Inferior parietal cortex (tissue), 1 donor: ENCODE measurements around the gene LDLRAD3.
A peak's percentile ranks its signal among the peaks of the same experiment; 100 is the strongest.
"Not testable (repeated sequence)": the region's sequence is repeated elsewhere in the genome, so short reads cannot be mapped to it uniquely, and the experiment has no call there.

Source experiments
- DNase-seq: peaks from one replicate; pipeline ENCODE4 v3.0.0-alpha.2; 2016; ENCODE audit errors: extremely low spot score

LDLRAD3 gene, protein sequence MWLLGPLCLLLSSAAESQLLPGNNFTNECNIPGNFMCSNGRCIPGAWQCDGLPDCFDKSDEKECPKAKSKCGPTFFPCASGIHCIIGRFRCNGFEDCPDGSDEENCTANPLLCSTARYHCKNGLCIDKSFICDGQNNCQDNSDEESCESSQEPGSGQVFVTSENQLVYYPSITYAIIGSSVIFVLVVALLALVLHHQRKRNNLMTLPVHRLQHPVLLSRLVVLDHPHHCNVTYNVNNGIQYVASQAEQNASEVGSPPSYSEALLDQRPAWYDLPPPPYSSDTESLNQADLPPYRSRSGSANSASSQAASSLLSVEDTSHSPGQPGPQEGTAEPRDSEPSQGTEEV

DNA sequence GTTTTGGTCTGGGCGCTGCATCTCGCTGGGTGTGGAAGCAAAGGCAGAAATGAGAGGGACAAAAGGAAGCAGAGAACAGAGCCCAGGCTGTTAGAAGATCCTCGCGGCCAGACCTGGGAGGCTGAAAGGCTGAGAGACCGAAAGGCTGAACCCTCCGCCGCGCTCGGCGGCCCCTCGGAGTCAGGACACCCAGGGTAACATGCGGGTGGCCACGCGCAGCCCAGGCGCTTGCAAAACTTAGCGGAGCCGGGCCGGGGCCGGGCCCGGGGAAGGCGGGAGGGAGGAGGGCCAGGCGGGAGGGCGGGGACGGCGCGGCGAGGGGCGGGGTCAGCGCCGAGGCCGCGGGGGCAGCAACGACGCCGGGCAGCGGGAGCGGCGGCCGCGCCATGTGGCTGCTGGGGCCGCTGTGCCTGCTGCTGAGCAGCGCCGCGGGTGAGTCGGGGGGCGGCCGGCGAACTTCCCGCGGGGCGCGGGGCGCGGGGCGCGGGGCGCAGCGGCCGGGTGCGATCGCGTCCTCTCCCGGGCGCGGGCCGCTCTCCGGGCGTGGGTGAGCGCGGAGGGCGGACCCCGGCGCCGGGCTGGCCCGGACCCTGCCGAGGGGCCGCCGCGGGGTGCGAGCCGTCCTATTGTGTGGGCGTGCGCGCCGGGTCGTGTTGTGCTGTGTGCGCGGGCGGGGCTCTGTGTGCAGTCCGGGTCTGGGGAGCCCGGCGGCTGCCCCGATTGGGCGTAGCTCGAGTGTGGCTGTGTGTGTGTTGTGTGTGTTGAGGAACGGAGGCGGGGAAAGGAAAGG is at the start of gene LDLRAD3:
LDLRAD3 (plus strand) TSS at position 350 of the 790 bp plus-strand sequence; CDS start at position 387, 37 bp downstream.
- DNase-seq, result peak; percentile 50

DNA sequence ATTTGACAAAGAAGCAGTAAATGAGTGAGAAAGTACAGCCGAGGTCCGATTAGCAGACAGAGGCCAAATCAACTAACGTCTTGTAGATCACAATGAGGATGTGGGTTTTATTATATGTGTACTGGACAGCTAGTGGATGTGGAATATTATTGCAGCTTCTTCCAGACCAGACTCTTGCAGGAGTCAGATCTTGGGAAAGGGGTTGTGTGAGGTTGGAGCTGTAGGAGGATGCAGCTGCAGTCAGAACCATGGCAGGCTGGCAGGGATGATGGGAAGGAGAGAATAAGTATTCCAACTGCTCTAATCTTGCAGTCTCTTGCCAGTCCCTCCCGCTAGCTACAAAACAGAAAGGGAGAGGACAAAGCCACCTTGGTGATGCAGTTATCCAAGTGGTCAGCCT is 46.8 kb upstream of the LDLRAD3 start:
- DNase-seq, result no peak

DNA sequence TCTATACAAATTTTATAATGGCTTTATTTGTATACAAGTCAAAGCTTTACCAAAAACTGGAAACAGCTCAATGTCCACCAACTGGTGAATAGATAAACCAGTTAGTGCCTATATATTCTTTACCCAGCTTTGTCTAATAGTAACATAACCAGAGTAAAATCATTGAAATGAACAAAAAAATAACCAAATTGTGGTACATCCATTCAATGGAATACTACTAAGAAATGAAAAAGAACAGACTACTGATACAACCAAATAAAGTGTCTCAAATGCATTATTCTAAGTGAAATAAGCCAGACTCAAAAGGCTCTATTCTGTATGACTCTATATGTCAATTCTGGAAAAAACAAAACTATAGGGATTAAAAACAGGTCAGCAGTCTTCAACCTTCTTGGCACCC is 40.9 kb upstream of the LDLRAD3 start:
- no peak for DNase-seq

DNA sequence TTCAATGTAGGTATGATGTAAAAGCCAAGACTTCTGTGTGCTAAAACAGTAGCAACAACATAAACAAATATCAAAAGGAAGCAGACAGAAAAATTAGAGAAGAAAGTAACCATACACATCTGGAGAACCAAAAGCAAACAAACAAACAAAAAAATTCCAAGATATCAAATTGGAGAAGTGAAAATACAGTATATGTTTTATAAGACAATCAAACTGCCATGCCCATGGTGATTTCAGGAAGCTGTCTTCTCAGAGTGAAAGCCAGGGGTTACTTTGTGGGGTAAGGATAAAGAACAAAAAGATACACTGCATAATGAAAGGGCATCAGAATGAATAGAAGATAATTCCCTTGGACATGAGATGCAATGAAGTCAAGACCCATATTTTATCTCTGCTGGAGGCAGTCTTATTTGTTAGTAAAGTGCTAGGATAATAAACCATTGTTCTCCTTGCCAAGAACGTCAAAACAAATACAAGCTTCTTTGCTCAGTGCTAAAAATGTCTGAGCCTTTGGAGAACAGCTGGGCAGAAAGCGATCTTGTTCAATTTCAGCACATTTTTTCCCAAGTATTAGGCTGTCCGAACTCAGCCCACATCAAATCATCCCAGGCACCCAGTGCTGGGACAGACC is 38.1 kb upstream of the LDLRAD3 start:
- DNase-seq, result peak; percentile 69

DNA sequence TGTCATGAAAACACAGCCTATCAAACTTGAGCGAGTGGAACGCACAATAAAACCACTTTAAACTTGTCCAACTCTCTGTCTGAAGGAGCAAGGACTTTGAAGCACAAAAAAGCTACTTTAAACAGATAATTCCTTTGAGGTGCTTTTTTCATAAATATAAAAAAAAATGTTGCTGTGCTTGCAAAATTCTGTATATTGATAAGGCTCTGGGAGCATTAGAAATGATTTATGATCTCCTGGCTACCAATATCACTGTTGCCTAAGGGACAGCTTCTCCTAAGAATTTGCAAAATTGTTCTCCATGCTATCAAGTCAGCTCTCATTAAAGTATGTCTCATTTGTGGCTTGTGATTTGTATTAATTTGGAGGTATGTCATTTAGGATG is 37.6 kb upstream of the LDLRAD3 start:
- no peak for DNase-seq

DNA sequence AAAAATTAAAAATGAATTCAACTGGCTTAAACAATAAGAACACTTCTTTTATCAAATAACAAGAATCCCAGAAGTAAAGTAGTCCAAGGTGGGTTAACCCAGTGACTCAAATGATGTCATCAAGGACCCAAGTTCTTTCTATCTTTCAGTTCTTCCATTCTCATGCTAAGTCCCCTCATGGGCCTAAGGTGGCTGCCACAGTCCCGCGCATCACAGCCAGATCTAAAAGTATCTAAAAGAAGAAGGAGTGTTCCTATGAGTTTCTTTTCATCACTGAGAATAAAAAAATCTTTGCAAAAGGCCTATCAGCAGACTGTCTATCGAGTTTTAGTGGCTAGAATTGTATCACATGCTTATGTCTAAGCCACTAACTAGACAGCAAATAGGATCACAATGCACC is 37.2 kb upstream of the LDLRAD3 start:
- no peak for DNase-seq

DNA sequence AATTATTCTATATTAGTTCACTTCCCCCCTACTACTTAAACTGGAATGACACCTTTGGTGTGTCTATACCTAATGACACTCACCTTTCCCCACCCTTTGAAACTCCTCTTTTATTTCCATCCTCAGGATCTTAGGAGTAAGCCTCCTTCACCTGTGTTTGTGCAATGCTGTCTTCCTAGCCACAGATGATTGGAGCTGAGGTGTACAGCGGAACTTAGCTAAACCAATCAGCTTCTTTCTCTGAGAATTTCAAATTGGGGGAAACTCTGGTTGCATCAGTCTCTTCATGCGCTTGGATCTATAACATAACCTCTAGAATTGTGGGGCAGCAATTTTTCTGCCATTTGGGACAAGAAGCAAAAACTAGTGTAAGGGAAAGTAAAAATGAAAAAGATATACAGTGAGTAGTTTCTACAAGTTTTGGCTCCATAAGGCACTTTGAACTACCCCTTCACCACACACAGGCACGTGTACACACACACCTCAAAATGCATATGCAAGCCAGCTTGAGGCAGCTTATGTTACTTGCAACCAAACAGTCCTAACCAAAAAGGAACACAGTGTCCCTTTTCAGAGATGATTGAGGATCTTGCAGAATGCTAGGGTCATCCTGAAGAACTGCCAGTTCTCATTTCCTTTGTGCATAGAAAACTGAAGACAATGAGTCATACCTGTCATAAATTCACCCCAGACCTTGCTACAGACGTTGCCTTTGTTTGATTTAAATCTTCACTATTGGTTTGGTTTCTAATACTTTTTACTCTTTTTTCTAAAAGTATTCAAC is 36.0 kb upstream of the LDLRAD3 start:
- peak; percentile 11 for DNase-seq

DNA sequence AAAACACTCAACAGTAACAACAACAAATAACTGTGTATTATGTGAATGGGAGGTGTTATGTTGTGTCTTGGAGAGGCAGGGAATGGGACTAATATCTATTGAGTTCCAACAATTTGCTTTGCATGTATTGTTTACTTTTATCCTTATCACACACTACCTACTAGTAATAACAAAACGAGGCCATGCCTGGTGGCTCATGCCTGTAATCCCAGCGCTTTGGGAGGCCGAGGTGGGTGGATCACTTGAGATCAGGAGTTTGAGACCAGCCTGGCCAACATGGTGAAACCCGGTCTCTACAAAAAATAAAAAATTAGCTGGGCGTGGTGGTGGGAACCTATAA is 35.5 kb upstream of the LDLRAD3 start:
- not testable (repeated sequence) for DNase-seq

DNA sequence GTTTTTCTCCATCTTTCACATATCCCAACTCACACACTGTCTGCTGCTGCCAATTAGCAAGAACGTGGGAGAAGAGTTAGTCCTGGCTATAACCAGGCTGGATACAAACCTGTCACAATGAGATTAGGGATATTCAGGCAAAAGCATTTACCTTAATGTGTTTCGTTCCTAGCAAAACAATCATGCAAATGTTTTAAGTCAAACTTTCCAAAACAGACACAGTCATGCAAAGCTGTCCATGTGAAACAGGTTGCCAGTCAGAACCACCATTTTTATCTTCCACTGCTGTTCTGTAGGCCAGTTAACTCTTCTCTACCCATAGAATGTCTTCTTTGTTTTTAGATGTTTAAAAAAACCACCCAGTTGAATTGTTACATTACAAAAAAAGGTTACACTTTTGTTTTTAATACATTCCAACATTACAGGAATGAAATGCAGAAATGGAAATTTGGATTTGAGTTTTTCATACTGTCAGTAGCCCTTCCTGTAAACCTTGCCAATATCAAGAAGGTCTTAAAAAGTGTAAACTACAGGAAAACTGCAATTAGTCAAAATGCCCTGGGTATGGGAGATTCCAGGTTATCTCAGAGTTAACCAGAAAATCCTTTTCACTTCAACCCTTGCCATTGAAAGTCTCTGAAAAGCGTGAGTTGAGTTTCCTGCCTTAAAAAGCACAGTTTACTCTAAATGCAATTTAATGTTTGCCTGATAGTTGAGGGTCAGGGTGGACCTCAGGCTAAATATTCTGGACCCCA is 34.2 kb upstream of the LDLRAD3 start:
- DNase-seq, result no peak

DNA sequence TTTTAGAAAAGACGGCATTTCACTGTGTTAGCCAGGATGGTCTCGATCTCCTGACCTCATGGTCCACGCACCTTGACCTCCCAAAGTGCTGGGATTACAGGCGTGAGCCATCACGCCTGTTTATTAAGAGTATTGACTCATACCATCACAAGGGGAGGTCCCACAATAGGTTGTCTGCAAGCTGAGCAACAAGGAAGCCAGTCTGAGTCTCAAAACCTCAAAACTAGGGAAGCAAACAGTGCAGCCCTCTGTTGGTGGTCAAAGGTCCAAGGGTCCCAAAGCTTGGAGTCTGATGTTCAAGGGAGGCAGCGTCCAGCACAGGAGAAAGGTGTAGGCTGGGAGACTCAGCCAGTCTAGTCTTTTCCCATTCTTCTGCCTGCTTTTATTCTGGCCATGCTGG is 32.8 kb upstream of the LDLRAD3 start:
- no peak for DNase-seq

DNA sequence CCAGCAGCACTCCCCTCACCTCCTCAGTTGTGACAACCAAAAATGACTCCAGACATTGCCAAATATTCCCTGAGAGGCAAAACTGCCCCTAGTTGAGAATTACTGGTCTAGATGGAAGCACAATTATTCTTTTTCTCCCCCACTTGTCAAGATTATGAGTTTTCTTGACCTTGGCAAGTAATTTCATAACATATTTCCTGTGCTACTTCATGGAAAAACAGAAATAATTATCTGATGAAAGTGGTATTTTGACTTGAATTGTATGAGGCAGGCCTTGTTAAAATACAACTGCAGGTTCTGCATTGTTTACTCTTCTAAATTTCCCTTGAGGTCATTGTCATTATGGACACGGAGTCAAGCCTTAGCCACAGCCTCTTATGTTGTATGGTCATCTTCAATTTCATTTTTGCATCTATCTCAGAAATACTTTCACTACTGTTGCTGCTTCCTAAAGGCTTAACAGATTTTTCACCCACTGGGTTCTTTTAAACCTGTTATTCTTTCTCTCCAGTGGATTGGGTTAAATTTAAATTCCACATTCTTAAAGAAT is 32.2 kb upstream of the LDLRAD3 start:
- no peak for DNase-seq

DNA sequence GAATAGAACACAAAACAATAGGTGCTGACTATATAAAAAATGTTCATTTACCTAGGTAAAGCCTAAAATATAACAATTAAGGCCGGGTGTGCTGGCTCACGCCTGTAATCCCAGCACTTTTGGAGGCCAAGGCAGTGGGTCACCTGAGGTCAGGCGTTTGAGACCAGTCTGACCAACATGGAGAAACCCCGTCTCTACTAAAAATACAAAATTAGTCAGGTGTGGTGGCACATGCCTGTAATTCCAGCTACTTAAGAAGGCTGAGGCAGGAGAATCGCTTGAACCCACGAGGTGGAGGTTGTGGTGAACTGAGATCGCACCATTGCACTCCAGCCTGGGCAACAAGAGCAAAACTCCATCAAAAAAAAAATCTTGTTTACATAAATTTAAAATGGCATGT is 31.4 kb upstream of the LDLRAD3 start:
- DNase-seq, result not testable (repeated sequence)

DNA sequence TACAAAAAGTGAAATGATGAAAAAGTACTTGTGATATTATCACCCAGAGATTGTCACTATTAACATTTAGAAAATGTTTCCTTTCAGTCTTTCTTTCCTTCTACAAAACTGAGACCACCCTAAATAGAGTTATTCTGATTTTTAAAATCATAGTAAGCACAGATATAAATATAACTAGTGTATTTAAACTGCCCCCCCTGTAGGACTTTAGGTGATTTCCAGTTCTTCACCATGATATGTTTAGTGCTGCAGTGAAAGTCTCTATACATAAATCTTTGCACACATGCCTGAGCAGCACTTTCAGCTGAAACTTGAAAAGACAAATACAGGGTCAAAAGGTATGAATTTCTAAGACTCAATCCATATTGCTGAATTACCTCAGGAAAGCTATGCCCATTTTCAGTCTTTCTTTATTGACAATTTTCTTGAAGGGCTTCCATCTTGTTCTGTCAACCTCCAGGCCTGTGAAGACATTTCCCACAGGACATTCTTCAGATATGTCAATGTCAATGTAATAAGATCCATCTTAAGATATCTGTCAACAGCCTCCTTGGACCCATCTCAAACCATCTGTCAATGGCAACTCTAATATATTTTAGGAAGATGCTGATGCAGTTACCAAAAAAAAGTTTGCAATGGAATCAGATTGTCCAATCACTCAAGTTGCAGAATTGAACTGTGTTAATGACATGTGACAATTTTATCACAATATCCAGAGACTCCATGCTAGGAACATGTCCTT is 30.8 kb upstream of the LDLRAD3 start:
- DNase-seq, result no peak

DNA sequence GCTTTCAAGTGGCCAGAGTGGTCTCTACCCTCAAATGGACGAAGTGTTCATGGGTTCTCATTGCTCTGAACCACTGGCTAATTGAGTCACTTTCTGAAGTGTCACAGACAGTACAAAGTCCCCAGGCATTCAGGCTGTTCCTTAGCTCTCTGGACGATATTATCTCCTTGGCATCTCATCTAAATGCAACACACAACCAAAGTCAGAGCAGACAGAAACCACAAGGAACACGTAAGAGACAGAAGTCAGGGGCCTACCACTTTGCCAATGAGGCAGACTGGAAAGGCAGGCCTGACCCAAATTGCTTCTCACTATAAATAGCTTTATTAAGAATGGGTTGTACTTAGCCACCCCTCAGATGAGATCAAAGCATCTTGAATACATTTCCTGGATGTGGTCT is 29.0 kb upstream of the LDLRAD3 start:
- no peak for DNase-seq

DNA sequence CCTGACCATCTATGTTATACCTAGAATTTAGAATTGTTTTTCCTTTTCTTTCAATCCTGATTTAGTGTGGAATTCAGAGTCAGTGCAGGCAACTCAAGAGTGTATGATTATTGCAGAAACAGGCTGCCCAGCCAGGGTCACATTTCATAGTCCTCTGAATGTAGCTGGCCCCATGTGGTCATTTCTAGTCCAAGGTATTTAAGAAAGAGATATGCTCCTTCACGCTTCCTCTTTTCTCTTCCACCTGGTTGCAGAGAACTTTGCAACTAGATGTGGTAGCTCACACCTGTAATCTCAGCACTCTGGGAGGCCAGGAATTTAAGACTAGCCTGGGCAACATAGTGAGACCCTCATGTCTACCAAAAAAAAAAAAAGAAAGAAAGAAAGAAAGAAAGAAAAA is 27.6 kb upstream of the LDLRAD3 start:
- no peak for DNase-seq

DNA sequence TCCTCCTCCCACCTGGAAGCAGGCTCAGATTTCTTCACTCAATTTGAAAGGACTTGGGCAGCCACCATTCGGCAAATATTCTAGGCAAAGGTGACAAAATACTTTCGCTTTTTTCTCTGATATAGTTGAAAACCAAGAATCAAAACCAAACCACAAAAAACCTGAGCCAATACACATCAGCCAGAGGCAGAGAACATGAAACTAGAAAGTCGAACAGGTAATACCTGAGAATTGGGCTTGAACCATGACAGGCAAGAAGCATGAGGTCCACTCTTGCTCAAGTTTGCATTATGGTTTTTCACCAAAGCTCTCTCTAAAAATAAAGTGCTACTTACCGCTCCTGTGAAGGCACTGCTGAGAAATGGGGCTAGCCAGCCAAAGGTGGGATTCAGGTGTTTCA is 26.2 kb upstream of the LDLRAD3 start:
- DNase-seq, result no peak

DNA sequence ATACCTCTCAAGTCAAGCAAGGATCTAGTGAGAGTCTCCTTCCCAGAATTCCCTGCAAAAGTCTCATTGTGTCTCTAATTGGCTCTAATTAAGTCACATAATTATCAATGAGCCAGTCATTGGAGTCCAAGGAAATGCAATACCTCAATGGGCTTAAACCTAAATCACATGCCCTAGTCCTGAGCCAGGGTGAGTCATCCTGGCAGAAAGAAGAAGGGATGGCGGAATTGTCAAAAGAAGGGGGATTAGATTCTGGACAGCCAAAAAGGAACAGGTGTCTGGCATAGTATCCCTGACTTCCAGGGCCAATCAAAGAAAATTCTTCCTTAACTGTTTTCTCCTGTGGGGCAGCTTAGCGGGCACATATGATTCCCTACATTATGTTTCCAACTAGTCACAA is 25.1 kb upstream of the LDLRAD3 start:
- peak; percentile 15 for DNase-seq

DNA sequence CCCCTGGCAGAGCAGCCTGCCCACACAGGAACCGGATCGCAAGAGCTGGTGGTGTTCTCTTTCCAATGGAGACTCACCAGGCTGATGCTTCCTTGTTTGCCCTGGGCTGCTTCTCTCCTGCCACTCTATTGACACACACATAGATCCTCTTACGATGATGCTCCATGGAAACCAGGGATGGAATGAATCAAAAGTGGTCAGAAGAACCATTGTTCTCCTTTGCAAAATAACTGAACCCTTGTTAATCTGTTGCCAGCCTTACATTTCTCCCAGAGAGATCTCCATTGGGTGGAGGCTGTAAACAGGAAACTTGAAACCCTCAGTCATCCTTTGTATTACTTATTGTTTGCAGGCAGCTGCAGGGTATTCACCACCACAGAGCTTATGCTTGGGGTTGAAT is 24.6 kb upstream of the LDLRAD3 start:
- DNase-seq, result no peak

DNA sequence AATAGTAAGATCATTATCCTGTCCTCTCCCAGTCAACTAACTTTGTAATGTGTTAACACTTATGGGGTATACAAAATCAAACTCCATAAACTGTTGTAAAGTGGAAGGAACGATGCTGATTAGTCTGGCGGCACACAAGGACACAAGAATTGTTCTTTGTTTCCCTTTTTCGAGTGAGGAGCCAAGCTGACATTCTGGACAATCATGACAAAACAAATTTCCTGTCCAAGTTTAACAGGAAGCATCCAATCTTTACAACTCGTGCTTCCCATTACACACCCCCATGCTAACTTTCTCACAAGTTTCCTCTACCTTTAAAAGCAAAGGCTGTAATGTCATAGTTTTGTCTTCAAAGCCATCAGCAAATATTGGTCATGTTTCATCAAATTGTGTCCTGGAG is 20.4 kb upstream of the LDLRAD3 start:
- no peak for DNase-seq

DNA sequence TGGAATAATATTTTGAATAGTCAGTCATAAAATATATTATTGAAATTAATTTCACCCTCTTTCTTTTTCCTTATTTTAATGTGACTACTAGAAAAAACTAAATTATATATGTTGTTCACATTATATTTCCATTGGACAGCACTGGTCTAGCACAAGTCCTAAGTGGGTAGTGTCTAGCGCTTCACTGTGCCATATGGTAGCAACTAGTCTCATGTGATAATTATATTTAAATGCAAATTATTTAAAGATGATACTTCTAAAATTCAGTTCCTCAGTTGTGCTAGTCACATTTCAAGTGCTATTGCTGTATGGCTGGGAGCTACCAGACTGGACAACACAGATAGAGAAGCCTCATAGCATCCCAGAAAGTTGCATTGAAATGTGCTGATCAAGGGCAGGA is 19.1 kb upstream of the LDLRAD3 start:
- DNase-seq, result no peak
